ENCODE results near the gene SLC29A4. TPM values are rescaled to one million over a fixed set of nuclear protein-coding genes. Genes with fewer than 3 reads are reported as not detected.
"Not testable (repeated sequence)": the region's sequence is repeated elsewhere in the genome, so short reads cannot be mapped to it uniquely, and the experiment has no call there.

SLC29A4 gene
- total and polyA plus RNA-seq, 10 donors = 0.33 to 2.9 (median 2.2) TPM

GRCh38 chr7:5303061-5303460 is 20.3 kb downstream of the SLC29A4 start:
- Histone ChIP-seq H3K36me3 (peaks cover 0 to 24% (median 13%) of the 10 kb centered on the region in 6 donors), H3K4me3 (no peak overlapping the region), H3K9me3 (no peaks in the 10 kb centered on the region), H3K27me3 (replicated peaks in 1 of 7) (peaks cover 0 to 12% (median 1%) of the 10 kb centered on the region in 7 donors), H3K27ac (no peak overlapping the region), H3K4me1 (no peaks in the 10 kb centered on the region)
- no peak for DNase-seq
- TF ChIP-seq POLR2AphosphoS5 (IDR thresholded peaks at IDR 0.05) = no peak
- no peak for TF ChIP-seq POLR2A (IDR thresholded peaks at IDR 0.05)
- TF ChIP-seq, protein P1, sequence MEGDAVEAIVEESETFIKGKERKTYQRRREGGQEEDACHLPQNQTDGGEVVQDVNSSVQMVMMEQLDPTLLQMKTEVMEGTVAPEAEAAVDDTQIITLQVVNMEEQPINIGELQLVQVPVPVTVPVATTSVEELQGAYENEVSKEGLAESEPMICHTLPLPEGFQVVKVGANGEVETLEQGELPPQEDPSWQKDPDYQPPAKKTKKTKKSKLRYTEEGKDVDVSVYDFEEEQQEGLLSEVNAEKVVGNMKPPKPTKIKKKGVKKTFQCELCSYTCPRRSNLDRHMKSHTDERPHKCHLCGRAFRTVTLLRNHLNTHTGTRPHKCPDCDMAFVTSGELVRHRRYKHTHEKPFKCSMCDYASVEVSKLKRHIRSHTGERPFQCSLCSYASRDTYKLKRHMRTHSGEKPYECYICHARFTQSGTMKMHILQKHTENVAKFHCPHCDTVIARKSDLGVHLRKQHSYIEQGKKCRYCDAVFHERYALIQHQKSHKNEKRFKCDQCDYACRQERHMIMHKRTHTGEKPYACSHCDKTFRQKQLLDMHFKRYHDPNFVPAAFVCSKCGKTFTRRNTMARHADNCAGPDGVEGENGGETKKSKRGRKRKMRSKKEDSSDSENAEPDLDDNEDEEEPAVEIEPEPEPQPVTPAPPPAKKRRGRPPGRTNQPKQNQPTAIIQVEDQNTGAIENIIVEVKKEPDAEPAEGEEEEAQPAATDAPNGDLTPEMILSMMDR (IDR thresholded peaks at IDR 0.05 in 8 of 11, conservative IDR thresholded peaks at IDR 0.05 in 3 of 11) = no peak
- intact Hi-C loops (cut with DNase I; ENCODE audit: low total_unique reads) = no loop called here
- WGBS, 5 donors = 76 to 85% (median 84%) methylated on average over 10 to 18 of the region's 18 CpGs

DNA sequence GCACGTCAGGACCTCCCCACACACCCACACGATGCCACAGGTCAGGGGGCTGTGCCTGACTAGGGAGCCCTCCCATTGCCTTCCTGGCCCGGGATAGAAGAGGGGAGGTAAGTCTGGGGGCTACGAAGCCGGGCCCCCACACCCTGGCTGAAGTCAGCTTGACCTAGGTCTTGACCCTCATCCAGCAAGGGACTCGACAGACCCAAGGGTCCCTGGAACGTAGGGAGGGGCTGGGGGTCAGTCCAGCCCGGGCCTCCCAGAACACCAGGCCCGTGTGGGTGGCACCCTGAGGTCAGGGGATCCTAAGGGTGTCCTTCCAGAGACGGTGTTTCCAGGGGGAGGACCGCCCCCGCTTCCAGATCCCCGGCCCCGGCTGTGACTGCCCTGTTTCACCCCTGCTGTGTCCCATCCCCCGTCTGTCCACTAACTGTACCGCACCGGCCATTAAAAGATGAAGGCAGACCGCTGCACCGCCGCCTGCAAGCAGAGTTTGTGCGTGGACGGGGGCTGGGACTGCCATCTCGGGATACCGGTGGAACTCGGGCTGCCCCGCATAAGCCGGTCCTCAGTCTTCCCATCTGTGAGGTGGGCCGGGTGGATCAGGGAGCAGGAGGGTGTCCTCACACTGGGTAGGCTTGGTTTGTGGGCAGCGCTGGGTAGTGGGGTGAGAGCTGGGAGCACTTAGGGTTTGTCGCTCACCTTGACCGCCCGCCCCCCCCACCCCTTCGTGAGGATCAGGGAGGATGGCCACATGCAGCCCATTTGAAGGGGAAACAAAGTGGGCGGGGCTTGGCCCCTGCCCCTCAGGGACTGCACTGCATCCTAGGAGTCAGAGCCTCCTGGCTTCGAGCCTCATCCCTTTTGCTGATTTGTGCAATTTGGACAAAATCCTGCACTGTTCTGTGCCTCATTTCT is 21.1 kb downstream of the SLC29A4 start:
- H3K27ac ChIP-seq = no peak overlapping the region
- DNase-seq = no peak
- intact Hi-C loops (cut with DNase I; ENCODE audit: low total_unique reads) = no loop called here
- no peak overlapping the region for H3K4me3 ChIP-seq
- WGBS, 5 donors = 70 to 77% (median 72%) methylated on average over 19 to 35 of the region's 35 CpGs
- TF ChIP-seq POLR2A (IDR thresholded peaks at IDR 0.05) (no peak), POLR2AphosphoS5 (IDR thresholded peaks at IDR 0.05) (peak in 1 of 3 donors; percentile 16)
- peaks cover 0 to 31% (median 19%) of the 10 kb centered on the region in 6 donors for H3K36me3 ChIP-seq
- H3K4me1 ChIP-seq = no peaks in the 10 kb centered on the region
- no peaks in the 10 kb centered on the region for H3K9me3 ChIP-seq
- H3K27me3 ChIP-seq (replicated peaks in 1 of 7) = peaks cover 0 to 5% (median 0%) of the 10 kb centered on the region in 7 donors

DNA sequence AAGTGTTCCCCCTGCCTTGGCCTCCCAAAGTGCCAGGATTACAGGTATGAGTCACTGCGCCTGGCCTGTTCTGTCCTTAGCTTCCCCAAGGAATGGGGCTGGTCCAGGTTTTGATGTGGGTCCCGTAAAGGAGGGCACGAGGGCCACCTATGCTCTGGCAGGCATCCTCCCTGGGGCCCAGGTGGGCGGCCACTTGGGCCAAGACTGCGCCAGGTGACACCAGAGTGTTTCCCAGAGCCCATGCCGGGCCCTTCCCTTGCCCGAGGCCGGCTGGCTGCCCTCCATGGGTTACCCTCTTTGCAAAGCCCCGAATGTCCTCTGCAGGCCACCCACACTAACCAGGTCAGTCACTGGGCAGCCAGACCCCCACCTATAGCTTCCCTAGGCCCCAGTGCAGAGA is 22.3 kb downstream of the SLC29A4 start:
- H3K4me1 ChIP-seq; H3K27me3 ChIP-seq (replicated peaks in 1 of 7); H3K4me3 ChIP-seq; DNase-seq; H3K27ac ChIP-seq; H3K9me3 ChIP-seq; intact Hi-C loops (cut with DNase I; ENCODE audit: low total_unique reads): not testable (repeated sequence)
- peaks cover 0 to 43% (median 25%) of the 10 kb centered on the region in 6 donors for H3K36me3 ChIP-seq
- WGBS, 5 donors = 82 to 88% (median 86%) methylated on average over 5 to 9 of the region's 9 CpGs

- H3K27ac ChIP-seq; H3K4me3 ChIP-seq; H3K27me3 ChIP-seq (replicated peaks in 1 of 7); DNase-seq; H3K4me1 ChIP-seq; H3K9me3 ChIP-seq; intact Hi-C loops (cut with DNase I; ENCODE audit: low total_unique reads): not testable (repeated sequence)
- TF ChIP-seq POLR2AphosphoS5 (IDR thresholded peaks at IDR 0.05) = peak in 2 of 3 donors; percentile 13 to 48
- peaks cover 0 to 68% (median 48%) of the 10 kb centered on the region in 6 donors for H3K36me3 ChIP-seq
- 93 to 97% (median 96%) methylated on average over 9 to 39 of the region's 39 CpGs for WGBS, 5 donors
Observed at GRCh38 chr7:5307221-5308142, 24.7 kb downstream of the SLC29A4 start.

DNA sequence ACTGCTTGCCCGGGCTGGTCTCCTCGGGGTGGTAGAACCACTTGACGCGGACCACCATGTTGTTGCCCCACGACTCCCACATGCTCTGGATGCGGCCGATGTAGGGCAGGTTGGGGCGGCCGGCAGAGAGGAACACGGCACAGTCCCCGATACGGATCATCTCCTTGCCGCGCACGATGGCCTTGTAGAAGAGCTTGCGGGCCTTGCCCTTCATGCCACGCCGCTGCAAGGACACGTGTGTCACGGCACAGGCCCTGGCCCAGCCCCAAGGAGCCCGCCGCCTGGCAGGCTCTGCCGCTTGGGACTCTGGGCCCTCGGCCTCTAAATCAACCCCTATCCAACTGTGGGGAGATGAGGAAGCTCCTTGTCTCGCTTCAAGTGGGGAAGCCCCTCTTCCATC is 26.4 kb downstream of the SLC29A4 start:
- TF ChIP-seq POLR2AphosphoS5 (IDR thresholded peaks at IDR 0.05) = no peak
- TF ChIP-seq POLR2A (IDR thresholded peaks at IDR 0.05) = no peak
- TF ChIP-seq, protein P1 (IDR thresholded peaks at IDR 0.05 in 8 of 11, conservative IDR thresholded peaks at IDR 0.05 in 3 of 11) = no peak
- H3K27ac ChIP-seq = no peak overlapping the region
- peaks cover 0 to 84% (median 54%) of the 10 kb centered on the region in 6 donors for H3K36me3 ChIP-seq
- no peak for DNase-seq
- intact Hi-C loops (cut with DNase I; ENCODE audit: low total_unique reads) = no loop called here
- no peak overlapping the region for H3K4me3 ChIP-seq
- WGBS, 5 donors = 87 to 97% (median 95%) methylated on average over 7 to 25 of the region's 25 CpGs
- no peaks in the 10 kb centered on the region for H3K9me3 ChIP-seq
- no peaks in the 10 kb centered on the region for H3K4me1 ChIP-seq
- H3K27me3 ChIP-seq (replicated peaks in 1 of 7) = no peaks in the 10 kb centered on the region

Data from spleen (tissue), 11 donors.